HG03342 (cell line): ENCODE results near the gene FTSJ3.
"Not testable (repeated sequence)": the region's sequence is repeated elsewhere in the genome, so short reads cannot be mapped to it uniquely, and the experiment has no call there.

Experiments used
- ATAC-seq: cut with Tn5 transposase; IDR thresholded peaks from one replicate; pipeline ENCODE4 v1.9.1; 2021; ENCODE audit warnings: mild to moderate bottlenecking, moderate library complexity; ENCODE audit not compliant: unreplicated experiment

The FTSJ3 gene

GRCh38 chr17:63828936-63829335, 1.5 kb upstream of the FTSJ3 start:
- no peak for ATAC-seq

- no peak for ATAC-seq
Measured at GRCh38 chr17:63827801-63828221, 348 bp upstream of the FTSJ3 start.

- ATAC-seq: no peak
Measured at GRCh38 chr17:63826468-63827001, 928 bp downstream of the FTSJ3 start.

- no peak for ATAC-seq
Measured at GRCh38 chr17:63824362-63824761, 3.1 kb downstream of the FTSJ3 start.

- no peak for ATAC-seq
Measured at GRCh38 chr17:63823659-63824331, 3.7 kb downstream of the FTSJ3 start.

GRCh38 chr17:63822537-63822936, 4.9 kb downstream of the FTSJ3 start:
- ATAC-seq: no peak

- ATAC-seq: no peak
Measured at GRCh38 chr17:63821804-63822203, 5.7 kb downstream of the FTSJ3 start.

GRCh38 chr17:63820963-63821561, 6.4 kb downstream of the FTSJ3 start:
- ATAC-seq: no peak

- ATAC-seq: no peak
Measured at GRCh38 chr17:63819585-63820537, 7.6 kb downstream of the FTSJ3 start.

GRCh38 chr17:63819131-63819530, 8.3 kb downstream of the FTSJ3 start:
- no peak for ATAC-seq

GRCh38 chr17:63817736-63818385, 9.6 kb downstream of the FTSJ3 start:
- ATAC-seq: no peak

GRCh38 chr17:63816669-63817068, 10.8 kb downstream of the FTSJ3 start:
- no peak for ATAC-seq

- no peak for ATAC-seq
Measured at GRCh38 chr17:63816123-63816522, 11.3 kb downstream of the FTSJ3 start.

GRCh38 chr17:63809970-63810369, 17.5 kb downstream of the FTSJ3 start:
- ATAC-seq: no peak

- no peak for ATAC-seq
Measured at GRCh38 chr17:63805591-63805990, 21.9 kb downstream of the FTSJ3 start.

GRCh38 chr17:63804328-63804727, 23.1 kb downstream of the FTSJ3 start:
- ATAC-seq: no peak

GRCh38 chr17:63800783-63801182, 26.7 kb downstream of the FTSJ3 start:
- no peak for ATAC-seq

- ATAC-seq: no peak
Measured at GRCh38 chr17:63798572-63799106, 28.8 kb downstream of the FTSJ3 start.

GRCh38 chr17:63796375-63796774, 31.1 kb downstream of the FTSJ3 start:
- ATAC-seq: not testable (repeated sequence)

GRCh38 chr17:63792055-63792729, 35.3 kb downstream of the FTSJ3 start:
- ATAC-seq: no peak
